Measurements from ENCODE around the gene GET4. TPM values are rescaled to one million over a fixed set of nuclear protein-coding genes. Genes with fewer than 3 reads are reported as not detected.
"Not testable (repeated sequence)": the region's sequence is repeated elsewhere in the genome, so short reads cannot be mapped to it uniquely, and the experiment has no call there.

The GET4 gene
- polyA plus RNA-seq, 1 donor = 46.7 TPM

GRCh38 chr7:915291-916218 is 39.2 kb downstream of the GET4 start:
- no peak for DNase-seq (ENCODE audit: low read depth)

- no peak for DNase-seq (ENCODE audit: low read depth)
Observed at GRCh38 chr7:916291-916941, 40.1 kb downstream of the GET4 start.

GRCh38 chr7:917255-918117 is 41.1 kb downstream of the GET4 start:
- no peak for DNase-seq (ENCODE audit: low read depth)

- DNase-seq (ENCODE audit: low read depth) = no peak
Observed at GRCh38 chr7:918118-918425, 41.7 kb downstream of the GET4 start.

GRCh38 chr7:918441-919113 is 42.2 kb downstream of the GET4 start:
- no peak for DNase-seq (ENCODE audit: low read depth)

- DNase-seq (ENCODE audit: low read depth) = no peak
Observed at GRCh38 chr7:919114-919442, 42.7 kb downstream of the GET4 start.

- DNase-seq (ENCODE audit: low read depth) = no peak
Observed at GRCh38 chr7:919924-920341, 43.6 kb downstream of the GET4 start.

- no peak for DNase-seq (ENCODE audit: low read depth)
Observed at GRCh38 chr7:920351-921070, 44.2 kb downstream of the GET4 start.

- no peak for DNase-seq (ENCODE audit: low read depth)
Observed at GRCh38 chr7:921071-921461, 44.7 kb downstream of the GET4 start.

- no peak for DNase-seq (ENCODE audit: low read depth)
Observed at GRCh38 chr7:921581-922333, 45.4 kb downstream of the GET4 start.

GRCh38 chr7:922334-923107 is 46.2 kb downstream of the GET4 start:
- DNase-seq (ENCODE audit: low read depth) = no peak

GRCh38 chr7:923108-924041 is 47.0 kb downstream of the GET4 start:
- no peak for DNase-seq (ENCODE audit: low read depth)

- not testable (repeated sequence) for DNase-seq (ENCODE audit: low read depth)
Observed at GRCh38 chr7:924042-924441, 47.7 kb downstream of the GET4 start.

GRCh38 chr7:924541-925231 is 48.3 kb downstream of the GET4 start:
- no peak for DNase-seq (ENCODE audit: low read depth)

- DNase-seq (ENCODE audit: low read depth) = no peak
Observed at GRCh38 chr7:925601-926000, 49.2 kb downstream of the GET4 start.

GRCh38 chr7:926061-927030 is 50.0 kb downstream of the GET4 start:
- DNase-seq (ENCODE audit: low read depth) = no peak

Data from forelimb muscle (tissue), 1 donor.